Retinal pigment epithelial cell (primary cell): ENCODE results near the gene ROR2.

Experiments used
- DNase-seq: peaks from one replicate; pipeline ENCODE4 v3.0.0-alpha.2; 2010; ENCODE audit warnings: low read depth
- H3K4me3 ChIP-seq: 2 replicates; pipeline ENCODE4 v1.5.1; 2011; ENCODE audit warnings: mild to moderate bottlenecking, low read length, control low read depth, moderate library complexity
- TF ChIP-seq, protein P1 (sequence below): conservative IDR thresholded peaks from 2 replicates; pipeline ENCODE4 v1.5.1; 2011; ENCODE audit warnings: low read depth, low read length, control low read depth, inconsistent platforms

Gene ROR2

DNA sequence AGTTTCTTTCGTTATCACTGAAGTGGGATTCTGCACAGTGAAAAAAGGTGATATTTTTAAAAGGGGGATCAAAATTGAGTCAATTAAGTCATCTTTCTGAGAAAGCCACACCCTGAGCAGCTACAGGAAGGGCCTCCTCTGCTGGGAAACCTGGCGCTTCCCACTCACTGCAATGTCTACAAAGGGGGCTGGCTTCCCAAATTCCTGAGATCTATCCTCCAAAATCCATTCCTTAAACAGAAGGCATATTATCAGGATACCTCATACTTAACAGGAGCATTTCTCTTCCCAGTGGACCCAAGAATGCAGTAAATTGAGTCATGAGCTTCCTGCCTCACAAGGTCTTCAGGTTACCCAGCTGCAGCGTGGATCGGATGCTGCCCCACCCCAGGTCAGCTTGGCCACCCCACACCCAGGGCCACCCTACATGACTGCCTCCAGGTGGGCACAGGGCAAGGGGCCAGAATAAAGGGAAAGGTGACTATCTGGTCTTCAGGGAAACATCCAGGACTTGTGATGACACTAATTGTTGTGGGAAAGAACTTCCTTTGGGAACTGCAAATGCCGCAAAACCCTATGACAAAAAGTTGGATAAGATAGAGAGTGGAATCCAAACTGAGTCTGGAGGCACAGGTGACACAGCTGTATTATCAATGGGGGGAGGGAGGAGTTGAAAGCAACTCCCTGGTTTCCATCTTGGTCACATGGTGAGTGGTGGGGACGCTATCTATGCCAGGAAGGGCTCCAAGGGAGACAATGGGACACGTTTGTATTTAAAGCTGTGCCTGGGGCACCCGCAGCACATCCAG, 42.3 kb downstream of the ROR2 start:
- no peak for DNase-seq
- H3K4me3 ChIP-seq, result no peak overlapping the region

DNA sequence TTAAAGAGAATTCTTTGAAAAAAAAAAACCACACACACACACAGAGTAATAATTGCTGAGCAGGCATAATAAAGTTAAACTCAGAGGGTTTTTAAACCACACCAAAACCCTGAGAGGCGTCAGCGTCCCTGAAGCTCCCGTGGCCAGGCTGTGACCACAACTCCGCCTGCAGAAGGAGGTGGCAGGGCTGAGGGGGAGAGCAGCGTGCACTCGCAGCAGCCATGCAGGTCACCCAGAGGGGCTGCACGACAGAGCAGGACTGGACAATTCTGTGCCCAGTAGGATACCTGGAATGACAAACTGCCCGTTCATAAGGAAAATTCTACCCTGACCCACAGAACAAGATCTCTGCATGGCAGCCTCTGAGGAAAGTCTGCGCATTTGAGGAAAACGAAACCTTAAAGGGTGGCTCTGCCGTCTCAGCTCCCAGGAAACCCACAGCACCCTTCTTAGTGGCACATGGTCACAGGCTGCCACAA, 44.0 kb downstream of the ROR2 start:
- TF ChIP-seq, protein P1, sequence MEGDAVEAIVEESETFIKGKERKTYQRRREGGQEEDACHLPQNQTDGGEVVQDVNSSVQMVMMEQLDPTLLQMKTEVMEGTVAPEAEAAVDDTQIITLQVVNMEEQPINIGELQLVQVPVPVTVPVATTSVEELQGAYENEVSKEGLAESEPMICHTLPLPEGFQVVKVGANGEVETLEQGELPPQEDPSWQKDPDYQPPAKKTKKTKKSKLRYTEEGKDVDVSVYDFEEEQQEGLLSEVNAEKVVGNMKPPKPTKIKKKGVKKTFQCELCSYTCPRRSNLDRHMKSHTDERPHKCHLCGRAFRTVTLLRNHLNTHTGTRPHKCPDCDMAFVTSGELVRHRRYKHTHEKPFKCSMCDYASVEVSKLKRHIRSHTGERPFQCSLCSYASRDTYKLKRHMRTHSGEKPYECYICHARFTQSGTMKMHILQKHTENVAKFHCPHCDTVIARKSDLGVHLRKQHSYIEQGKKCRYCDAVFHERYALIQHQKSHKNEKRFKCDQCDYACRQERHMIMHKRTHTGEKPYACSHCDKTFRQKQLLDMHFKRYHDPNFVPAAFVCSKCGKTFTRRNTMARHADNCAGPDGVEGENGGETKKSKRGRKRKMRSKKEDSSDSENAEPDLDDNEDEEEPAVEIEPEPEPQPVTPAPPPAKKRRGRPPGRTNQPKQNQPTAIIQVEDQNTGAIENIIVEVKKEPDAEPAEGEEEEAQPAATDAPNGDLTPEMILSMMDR, result no peak
- DNase-seq, result no peak
- peak overlapping the region; percentile 3 for H3K4me3 ChIP-seq

More for the DNA sequence above, 42.3 kb downstream of the ROR2 start:
- TF ChIP-seq, protein P1, result no peak

DNA sequence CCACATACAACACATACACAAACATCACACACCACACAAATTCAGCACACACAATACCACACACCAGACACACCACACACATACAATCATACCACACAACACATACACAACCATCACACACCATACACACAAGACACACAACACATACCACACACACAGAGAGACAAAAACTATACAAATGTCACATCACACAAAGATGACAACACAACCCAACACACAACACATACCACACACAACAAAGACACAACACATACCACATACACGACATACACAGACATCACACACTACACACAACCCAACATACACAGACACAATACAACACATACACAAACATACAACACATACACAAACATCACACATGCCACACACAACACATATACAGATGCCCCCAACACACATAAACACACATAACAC, 44.8 kb downstream of the ROR2 start:
- no peak overlapping the region for H3K4me3 ChIP-seq
- DNase-seq, result no peak

DNA sequence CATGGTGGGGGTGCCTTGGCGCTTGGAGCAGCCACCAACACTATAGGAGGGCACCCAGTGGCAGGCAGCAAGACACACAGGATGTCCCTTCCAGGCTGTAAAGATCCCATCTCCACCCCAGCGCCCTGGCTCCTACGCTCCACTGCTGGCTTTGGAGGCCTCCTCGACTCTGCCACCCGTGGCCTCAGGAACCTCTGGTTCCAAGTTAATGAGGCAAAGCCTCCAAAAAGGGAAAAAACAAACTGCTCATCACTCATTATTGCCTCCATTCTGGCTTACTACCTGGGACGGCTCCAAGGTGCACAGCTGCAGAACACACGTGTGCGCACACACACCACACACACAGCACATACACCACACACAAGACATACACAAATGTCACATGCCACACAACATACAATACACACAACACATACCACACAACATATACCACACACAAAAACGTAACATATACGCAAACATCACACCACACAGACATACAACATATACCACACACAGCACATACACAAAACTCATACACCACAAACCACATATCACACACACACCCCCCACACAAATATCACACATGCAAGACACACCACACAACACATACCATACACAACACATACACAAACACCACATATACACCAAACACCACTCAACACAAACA, 45.3 kb downstream of the ROR2 start:
- H3K4me3 ChIP-seq, result no peak overlapping the region
- DNase-seq, result no peak
- TF ChIP-seq, protein P1, result no peak

More for the DNA sequence above, 44.8 kb downstream of the ROR2 start:
- TF ChIP-seq, protein P1, result no peak

DNA sequence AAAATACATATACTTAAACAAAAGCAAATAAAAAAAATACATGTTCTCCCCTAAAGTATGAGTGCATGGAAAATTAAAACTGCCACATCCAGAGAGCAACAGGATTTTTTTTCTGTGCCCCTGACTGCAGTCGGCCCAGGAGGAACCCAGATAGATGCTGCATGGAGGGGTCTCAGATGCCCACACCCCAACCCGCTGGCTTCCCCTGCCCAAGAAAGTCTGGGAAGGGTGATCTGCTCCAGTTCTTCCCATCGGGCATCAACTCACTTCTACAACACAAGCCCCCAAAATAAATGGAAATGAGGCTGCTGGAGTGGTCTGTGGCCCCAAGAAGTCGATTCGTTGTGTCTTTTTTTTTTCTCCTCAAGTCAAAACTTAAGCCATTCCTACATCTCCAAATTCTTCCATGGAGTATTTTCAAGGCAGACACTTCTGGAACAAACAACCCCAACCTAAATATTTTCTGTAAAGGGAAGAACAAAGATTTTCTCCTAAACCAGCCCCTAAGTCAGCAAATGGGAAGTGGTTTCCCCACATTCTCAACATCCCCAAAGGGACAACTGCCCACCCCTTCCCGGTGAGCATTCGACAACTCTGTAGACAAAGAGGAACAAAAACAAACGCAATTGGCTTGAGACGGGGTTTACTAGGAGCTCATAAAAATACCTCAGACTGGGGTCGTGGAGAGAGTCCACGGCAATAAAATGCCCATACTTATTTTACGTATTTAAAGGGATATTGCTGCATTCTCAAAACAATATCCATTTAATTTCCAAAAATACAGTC, 46.7 kb downstream of the ROR2 start:
- no peak for DNase-seq
- H3K4me3 ChIP-seq, result no peak overlapping the region
- TF ChIP-seq, protein P1, result no peak

DNA sequence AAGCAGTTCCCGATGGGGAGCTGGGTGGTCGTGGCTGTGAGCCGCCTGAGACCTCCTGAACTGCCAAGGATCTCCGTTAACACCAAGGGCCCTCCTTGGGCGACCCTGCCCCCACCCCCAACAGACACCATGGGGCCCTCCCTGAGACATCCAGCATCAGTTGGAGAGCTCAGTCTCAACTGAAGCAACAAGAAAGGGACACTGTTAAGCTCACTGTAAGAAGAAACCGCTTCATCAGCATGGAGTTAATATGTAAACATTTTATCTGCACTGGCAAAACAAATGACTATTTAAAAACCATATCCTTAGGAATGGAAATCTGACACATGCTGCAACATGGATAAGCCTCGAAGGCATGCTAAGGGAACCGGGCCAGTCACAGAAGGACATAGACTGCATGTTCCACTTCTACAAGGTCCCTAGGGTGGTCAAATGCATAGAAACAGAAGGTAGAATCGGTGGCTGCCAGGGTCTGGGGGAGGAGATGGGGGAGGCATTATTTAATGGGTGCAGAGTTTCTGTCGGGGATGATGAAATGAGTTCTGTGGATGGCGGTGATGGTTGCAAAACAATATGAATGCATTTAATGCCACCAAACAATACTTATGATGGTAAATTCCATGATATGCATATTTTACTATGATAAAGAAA, 47.4 kb downstream of the ROR2 start:
- no peak overlapping the region for H3K4me3 ChIP-seq
- no peak for DNase-seq
- TF ChIP-seq, protein P1, result no peak
